Measurements from ENCODE around the gene SMIM44. TPM values are rescaled to one million over a fixed set of nuclear protein-coding genes. Genes with fewer than 3 reads are reported as not detected.
A peak's percentile ranks its signal among the peaks of the same experiment; 100 is the strongest.

SMIM44 gene
- total RNA-seq, 1 experiment from 2014 or later = not detected

GRCh38 chr19:3506384-3507340 is 23.4 kb upstream of the SMIM44 start:
- Histone ChIP-seq H2AFZ (ENCODE audit: low read length) (no peak overlapping the region), H2BK15ac (ENCODE audit: low read depth, low read length) (no peak overlapping the region), H2AK5ac (ENCODE audit: insufficient read length, low read length) (no peak overlapping the region), H3K4ac (ENCODE audit: low read depth, low read length) (no peak overlapping the region), H3K9ac (ENCODE audit: extremely low read depth, insufficient read length, low read length) (peak overlapping the region; percentile 41), H3K4me2 (ENCODE audit: insufficient read depth, insufficient read length, low read length) (peak overlapping the region; percentile 86), H3K79me1 (ENCODE audit: insufficient read depth, low read depth, low read length, poor library complexity, severe bottlenecking) (no peaks in the 10 kb centered on the region), H4K5ac (ENCODE audit: insufficient read length, low read depth, low read length) (no peak overlapping the region), H2BK5ac (ENCODE audit: insufficient read length, low read length) (no peak overlapping the region), H3K23ac (ENCODE audit: insufficient read length, low read depth, low read length) (no peak overlapping the region), H3K56ac (ENCODE audit: insufficient read length, low read depth, low read length) (no peak overlapping the region), H4K20me1 (ENCODE audit: control insufficient read depth, insufficient read depth, insufficient read length) (no peaks in the 10 kb centered on the region), H4K8ac (replicated peaks; ENCODE audit: insufficient read length, low read depth, low read length) (no peak overlapping the region), H2BK120ac (ENCODE audit: low read depth, low read length, poor library complexity, severe bottlenecking) (no peak overlapping the region), H4K91ac (ENCODE audit: insufficient read length, low read depth, low read length) (no peak overlapping the region), H3K79me2 (ENCODE audit: insufficient read depth, low read length) (peaks cover 1% of the 10 kb centered on the region; the same call in 1 of the 2 replicates), H2BK12ac (ENCODE audit: insufficient read length, low read depth, low read length) (no peak overlapping the region), H3K27ac (ENCODE audit: insufficient read length, low read depth, low read length) (no peak overlapping the region), H3K18ac (ENCODE audit: insufficient read length, low read depth, low read length) (peak overlapping the region; percentile 43), H3K9me3 (ENCODE audit: control insufficient read depth, low read depth, low read length) (no peaks in the 10 kb centered on the region), H3K27me3 (ENCODE audit: insufficient read depth, low read length) (no peaks in the 10 kb centered on the region), H3K4me1 (ENCODE audit: insufficient read depth, low read length) (no peaks in the 10 kb centered on the region), H3T11ph (ENCODE audit: low read length) (no peak overlapping the region), H2BK20ac (ENCODE audit: low read depth, low read length, poor library complexity, severe bottlenecking) (no peak overlapping the region), H3K14ac (ENCODE audit: insufficient read depth, low read length) (no peak overlapping the region; the same call in 1 of the 2 replicates), H3K23me2 (ENCODE audit: insufficient read length, low read depth, low read length, poor library complexity, severe bottlenecking) (peaks cover 15% of the 10 kb centered on the region)
- H3K27me3 Mint-ChIP-seq (ENCODE audit: low read depth) = no peaks in the 10 kb centered on the region
- peaks cover 16 to 40% of the 10 kb centered on the region in 2 experiments for H3K4me1 Mint-ChIP-seq
- H3K36me3 Mint-ChIP-seq (ENCODE audit: insufficient read depth in 1 of 3, low read depth in 3 of 3) = peaks cover 10 to 30% (median 19%) of the 10 kb centered on the region in 3 experiments; a peak in 6 of 7 replicates
- DNase-seq = no peak
- TF ChIP-seq, protein P1, sequence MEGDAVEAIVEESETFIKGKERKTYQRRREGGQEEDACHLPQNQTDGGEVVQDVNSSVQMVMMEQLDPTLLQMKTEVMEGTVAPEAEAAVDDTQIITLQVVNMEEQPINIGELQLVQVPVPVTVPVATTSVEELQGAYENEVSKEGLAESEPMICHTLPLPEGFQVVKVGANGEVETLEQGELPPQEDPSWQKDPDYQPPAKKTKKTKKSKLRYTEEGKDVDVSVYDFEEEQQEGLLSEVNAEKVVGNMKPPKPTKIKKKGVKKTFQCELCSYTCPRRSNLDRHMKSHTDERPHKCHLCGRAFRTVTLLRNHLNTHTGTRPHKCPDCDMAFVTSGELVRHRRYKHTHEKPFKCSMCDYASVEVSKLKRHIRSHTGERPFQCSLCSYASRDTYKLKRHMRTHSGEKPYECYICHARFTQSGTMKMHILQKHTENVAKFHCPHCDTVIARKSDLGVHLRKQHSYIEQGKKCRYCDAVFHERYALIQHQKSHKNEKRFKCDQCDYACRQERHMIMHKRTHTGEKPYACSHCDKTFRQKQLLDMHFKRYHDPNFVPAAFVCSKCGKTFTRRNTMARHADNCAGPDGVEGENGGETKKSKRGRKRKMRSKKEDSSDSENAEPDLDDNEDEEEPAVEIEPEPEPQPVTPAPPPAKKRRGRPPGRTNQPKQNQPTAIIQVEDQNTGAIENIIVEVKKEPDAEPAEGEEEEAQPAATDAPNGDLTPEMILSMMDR (conservative IDR thresholded peaks at IDR 0.05) = no peak
- H3K9me3 Mint-ChIP-seq = no peaks in the 10 kb centered on the region; a peak in 1 of 5 replicates
- H3K27ac Mint-ChIP-seq = peak overlapping the region in 1 of 3 experiments; percentile 87; a peak in 2 of 7 replicates
- WGBS (ENCODE audit: extremely low coverage, insufficient read length, low lambda C conversion rate) = no CpG with 5 or more reads among the region's 69 CpGs
- H3K4me3 Mint-ChIP-seq = peak overlapping the region; percentile 79 to 93
